GM23338 (cell line): ENCODE results near the gene KLK5. TPM values are rescaled to one million over a fixed set of nuclear protein-coding genes. Genes with fewer than 3 reads are reported as not detected.

ENCODE experiments used
- ATAC-seq: fragments of 200-7000 bp; cut with Tn5 transposase; 3 replicates; pipeline ENCODE4 v1.9.1; 2020
- DNase-seq: peaks from one replicate; pipeline ENCODE4 v3.0.0-alpha.2; 2015; ENCODE audit warnings: low spot score
- H2AFZ ChIP-seq: fragments of 200-600 bp; sonication (generic); 2 replicates; pipeline ENCODE4 v1.8.0; 2016; ENCODE audit warnings: antibody characterized with exemption, mild to moderate bottlenecking, moderate library complexity
- H3F3A ChIP-seq: fragments of 200-600 bp; sonication (generic); replicated peaks from 2 replicates; pipeline ENCODE4 v1.8.0; 2017; ENCODE audit warnings: antibody characterized with exemption, mixed run types, low read depth
- H3K27ac ChIP-seq: fragments of 200-600 bp; sonication (generic); 2 replicates; pipeline ENCODE4 v1.6.1; 2016; ENCODE audit warnings: low read depth
- H3K27me3 ChIP-seq: fragments of 200-600 bp; sonication (generic); 2 replicates; pipeline ENCODE4 v1.8.0; 2016; ENCODE audit warnings: mild to moderate bottlenecking, mixed run types, moderate library complexity; ENCODE audit not compliant: insufficient read depth
- H3K36me3 ChIP-seq: fragments of 200-600 bp; sonication (generic); 2 replicates; pipeline ENCODE4 v1.8.0; 2016; ENCODE audit warnings: mild to moderate bottlenecking; ENCODE audit not compliant: insufficient read depth
- H3K4me1 ChIP-seq: fragments of 200-600 bp; sonication (generic); 2 replicates; pipeline ENCODE4 v1.8.0; 2016; ENCODE audit warnings: mild to moderate bottlenecking, moderate library complexity; ENCODE audit not compliant: insufficient read depth
- H3K4me2 ChIP-seq: fragments of 200-600 bp; sonication (generic); 2 replicates; pipeline ENCODE4 v1.7.1; 2017; ENCODE audit warnings: mixed run types
- H3K4me3 ChIP-seq: fragments of 200-600 bp; sonication (generic); 2 replicates; pipeline ENCODE4 v1.6.1; 2016; ENCODE audit warnings: mixed run types
- H3K79me2 ChIP-seq: fragments of 200-600 bp; sonication (generic); replicated peaks from 2 replicates; pipeline ENCODE4 v1.8.0; 2017; ENCODE audit warnings: mild to moderate bottlenecking; ENCODE audit not compliant: insufficient read depth
- H3K9me2 ChIP-seq: fragments of 200-600 bp; sonication (generic); 2 replicates; pipeline ENCODE4 v1.8.0; 2017; ENCODE audit not compliant: insufficient read depth
- H4K20me1 ChIP-seq: fragments of 200-600 bp; sonication (generic); replicated peaks from 2 replicates; pipeline ENCODE4 v1.8.0; 2017; ENCODE audit warnings: mild to moderate bottlenecking; ENCODE audit not compliant: insufficient read depth
- H3K27ac Mint-ChIP-seq: 2 replicates; pipeline ENCODE4 v1.8.0; 2020; ENCODE audit warnings: inconsistent platforms, mild to moderate bottlenecking, moderate library complexity, mixed read lengths
- H3K27me3 Mint-ChIP-seq: 3 replicates; pipeline ENCODE4 v1.8.0; 2022; ENCODE audit warnings: low read depth, mild to moderate bottlenecking, moderate library complexity, mixed read lengths, inconsistent platforms; ENCODE audit not compliant: insufficient read depth, poor library complexity
- H3K36me3 Mint-ChIP-seq: 3 replicates; pipeline ENCODE4 v1.8.0; 2021; ENCODE audit warnings: low read depth, mild to moderate bottlenecking, inconsistent platforms, moderate library complexity, mixed read lengths
- H3K4me1 Mint-ChIP-seq: 3 replicates; pipeline ENCODE4 v1.8.0; 2020; ENCODE audit warnings: mild to moderate bottlenecking, inconsistent platforms, mixed read lengths
- H3K4me3 Mint-ChIP-seq: 3 replicates; pipeline ENCODE4 v1.8.0; 2021; ENCODE audit warnings: moderate library complexity, mild to moderate bottlenecking, inconsistent platforms, mixed read lengths
- H3K9me3 Mint-ChIP-seq: 3 replicates; pipeline ENCODE4 v1.8.0; 2020; ENCODE audit warnings: moderate library complexity, mild to moderate bottlenecking, inconsistent platforms, mixed read lengths
- CREB1 ChIP-seq: fragments of 250-450 bp; sonication (Bioruptor Pico); IDR thresholded peaks from 2 replicates; pipeline ENCODE4 v1.5.0; 2020; ENCODE audit warnings: low read depth, mild to moderate bottlenecking, moderate library complexity
- EZH2 ChIP-seq: fragments of 200-600 bp; sonication (generic); IDR thresholded peaks from one replicate; pipeline ENCODE4 v1.8.0; 2017; ENCODE audit warnings: antibody characterized with exemption, mild to moderate bottlenecking, low read depth; ENCODE audit not compliant: unreplicated experiment
- EZH2phosphoT487 ChIP-seq: fragments of 200-600 bp; sonication (generic); IDR thresholded peaks from one replicate; pipeline ENCODE4 v1.8.1; 2018; ENCODE audit warnings: antibody characterized with exemption; ENCODE audit not compliant: unreplicated experiment
- JUNB ChIP-seq: IDR thresholded peaks from one replicate; pipeline ENCODE4 v1.6.1; 2016; ENCODE audit warnings: antibody characterized with exemption; ENCODE audit not compliant: unreplicated experiment
- NANOG ChIP-seq: IDR thresholded peaks from 2 replicates; pipeline ENCODE4 v1.6.1; 2016; ENCODE audit warnings: antibody characterized with exemption, borderline replicate concordance
- POLR2AphosphoS5 ChIP-seq: IDR thresholded peaks from 2 replicates; pipeline ENCODE4 v1.6.1; 2016; ENCODE audit warnings: antibody characterized with exemption, low read depth
- REST ChIP-seq: IDR thresholded peaks from one replicate; pipeline ENCODE4 v1.6.1; 2018; ENCODE audit warnings: antibody characterized with exemption; ENCODE audit not compliant: unreplicated experiment
- STAT1 ChIP-seq: IDR thresholded peaks from one replicate; pipeline ENCODE4 v1.6.1; 2016; ENCODE audit warnings: antibody characterized with exemption; ENCODE audit not compliant: unreplicated experiment
- ZNF114 ChIP-seq: fragments of 250-450 bp; sonication (Bioruptor Pico); IDR thresholded peaks from 2 replicates; pipeline ENCODE4 v1.5.0; 2020; ENCODE audit warnings: mild to moderate bottlenecking, moderate library complexity
- ZNF331 ChIP-seq: fragments of 250-450 bp; sonication (Bioruptor Pico); IDR thresholded peaks from 2 replicates; pipeline ENCODE4 v1.5.0; 2020; ENCODE audit warnings: low read depth, mild to moderate bottlenecking, moderate library complexity
- polyA plus RNA-seq: library from polyadenylated mRNA; unstranded; fragments of >200 nt; fragmentation: Nextera tagmentation; extraction: Ambion mirVana; gene quantifications from 2 replicates; pipeline ENCODE4 v1.2.1, GENCODE V29; 2016
- total RNA-seq: library from RNA; depleted of rRNA; stranded (reverse); fragments of >200 nt; shearing (Covaris generic); gene quantifications from 2 replicates; pipeline ENCODE4 v1.2.3, GENCODE V29; 2014
- TF ChIP-seq, protein P1 (sequence below): IDR thresholded peaks from 2 replicates; pipeline ENCODE4 v1.6.1; 2016; ENCODE audit warnings: antibody characterized with exemption
- TF ChIP-seq, protein P2 (sequence below), 2 experiments: fragments of 200-600 bp in 1 of 2; sonication (generic) in 1 of 2; conservative IDR thresholded peaks; 2 replicates each; pipeline versions ENCODE4 v1.5.1 to v1.6.1; 2016 to 2017; ENCODE audit warnings: antibody characterized with exemption in 2 of 2, low read depth in 2 of 2, mild to moderate bottlenecking in 2 of 2, moderate library complexity in 1 of 2
- TF ChIP-seq, protein P3 (sequence below): fragments of 250-450 bp; sonication (Bioruptor Pico); IDR thresholded peaks from 2 replicates; pipeline ENCODE4 v1.5.0; 2020; ENCODE audit warnings: mild to moderate bottlenecking, moderate library complexity

Gene KLK5
- total and polyA plus RNA-seq, 2 experiments from 2014 or later: 0.66 TPM; not detected in 1

- Histone ChIP-seq H3K36me3 (no peaks in the 10 kb centered on the region), H4K20me1 (no peaks in the 10 kb centered on the region), H3K79me2 (no peaks in the 10 kb centered on the region), H3F3A (no peaks in the 10 kb centered on the region), H3K4me1 (no peaks in the 10 kb centered on the region), H3K4me2 (no peak overlapping the region), H3K9me2 (0 out of 2 replicates have a peak, but pooled peaks cover 4% of the 10 kb centered on the region), H3K4me3 (no peak overlapping the region), H3K27me3 (no peaks in the 10 kb centered on the region), H3K27ac (no peak overlapping the region), H2AFZ (no peak overlapping the region)
- Mint-ChIP-seq H3K9me3 (peaks cover 42% of the 10 kb centered on the region), H3K4me1 (no peaks in the 10 kb centered on the region), H3K4me3 (no peak overlapping the region), H3K27ac (no peak overlapping the region), H3K27me3 (peaks cover 4% of the 10 kb centered on the region), H3K36me3 (peaks cover 3% of the 10 kb centered on the region; the same call in 2 of the 3 replicates)
- no peak for ATAC-seq
- TF ChIP-seq ZNF114 (CRISPR knock-in tag): no peak
- no peak for TF ChIP-seq CREB1 (CRISPR knock-in tag)
- TF ChIP-seq STAT1: no peak
- TF ChIP-seq, protein P1, sequence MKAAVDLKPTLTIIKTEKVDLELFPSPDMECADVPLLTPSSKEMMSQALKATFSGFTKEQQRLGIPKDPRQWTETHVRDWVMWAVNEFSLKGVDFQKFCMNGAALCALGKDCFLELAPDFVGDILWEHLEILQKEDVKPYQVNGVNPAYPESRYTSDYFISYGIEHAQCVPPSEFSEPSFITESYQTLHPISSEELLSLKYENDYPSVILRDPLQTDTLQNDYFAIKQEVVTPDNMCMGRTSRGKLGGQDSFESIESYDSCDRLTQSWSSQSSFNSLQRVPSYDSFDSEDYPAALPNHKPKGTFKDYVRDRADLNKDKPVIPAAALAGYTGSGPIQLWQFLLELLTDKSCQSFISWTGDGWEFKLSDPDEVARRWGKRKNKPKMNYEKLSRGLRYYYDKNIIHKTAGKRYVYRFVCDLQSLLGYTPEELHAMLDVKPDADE: no peak
- no peak for TF ChIP-seq ZNF331 (CRISPR knock-in tag)
- TF ChIP-seq, protein P2, sequence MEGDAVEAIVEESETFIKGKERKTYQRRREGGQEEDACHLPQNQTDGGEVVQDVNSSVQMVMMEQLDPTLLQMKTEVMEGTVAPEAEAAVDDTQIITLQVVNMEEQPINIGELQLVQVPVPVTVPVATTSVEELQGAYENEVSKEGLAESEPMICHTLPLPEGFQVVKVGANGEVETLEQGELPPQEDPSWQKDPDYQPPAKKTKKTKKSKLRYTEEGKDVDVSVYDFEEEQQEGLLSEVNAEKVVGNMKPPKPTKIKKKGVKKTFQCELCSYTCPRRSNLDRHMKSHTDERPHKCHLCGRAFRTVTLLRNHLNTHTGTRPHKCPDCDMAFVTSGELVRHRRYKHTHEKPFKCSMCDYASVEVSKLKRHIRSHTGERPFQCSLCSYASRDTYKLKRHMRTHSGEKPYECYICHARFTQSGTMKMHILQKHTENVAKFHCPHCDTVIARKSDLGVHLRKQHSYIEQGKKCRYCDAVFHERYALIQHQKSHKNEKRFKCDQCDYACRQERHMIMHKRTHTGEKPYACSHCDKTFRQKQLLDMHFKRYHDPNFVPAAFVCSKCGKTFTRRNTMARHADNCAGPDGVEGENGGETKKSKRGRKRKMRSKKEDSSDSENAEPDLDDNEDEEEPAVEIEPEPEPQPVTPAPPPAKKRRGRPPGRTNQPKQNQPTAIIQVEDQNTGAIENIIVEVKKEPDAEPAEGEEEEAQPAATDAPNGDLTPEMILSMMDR (conservative IDR thresholded peaks at IDR 0.05; ENCODE audit: low read depth in 2 of 2): no peak
- no peak for TF ChIP-seq EZH2
- TF ChIP-seq EZH2phosphoT487: no peak
- TF ChIP-seq POLR2AphosphoS5: no peak
- no peak for TF ChIP-seq JUNB
- TF ChIP-seq REST: no peak
- no peak for TF ChIP-seq NANOG
- TF ChIP-seq, protein P3, sequence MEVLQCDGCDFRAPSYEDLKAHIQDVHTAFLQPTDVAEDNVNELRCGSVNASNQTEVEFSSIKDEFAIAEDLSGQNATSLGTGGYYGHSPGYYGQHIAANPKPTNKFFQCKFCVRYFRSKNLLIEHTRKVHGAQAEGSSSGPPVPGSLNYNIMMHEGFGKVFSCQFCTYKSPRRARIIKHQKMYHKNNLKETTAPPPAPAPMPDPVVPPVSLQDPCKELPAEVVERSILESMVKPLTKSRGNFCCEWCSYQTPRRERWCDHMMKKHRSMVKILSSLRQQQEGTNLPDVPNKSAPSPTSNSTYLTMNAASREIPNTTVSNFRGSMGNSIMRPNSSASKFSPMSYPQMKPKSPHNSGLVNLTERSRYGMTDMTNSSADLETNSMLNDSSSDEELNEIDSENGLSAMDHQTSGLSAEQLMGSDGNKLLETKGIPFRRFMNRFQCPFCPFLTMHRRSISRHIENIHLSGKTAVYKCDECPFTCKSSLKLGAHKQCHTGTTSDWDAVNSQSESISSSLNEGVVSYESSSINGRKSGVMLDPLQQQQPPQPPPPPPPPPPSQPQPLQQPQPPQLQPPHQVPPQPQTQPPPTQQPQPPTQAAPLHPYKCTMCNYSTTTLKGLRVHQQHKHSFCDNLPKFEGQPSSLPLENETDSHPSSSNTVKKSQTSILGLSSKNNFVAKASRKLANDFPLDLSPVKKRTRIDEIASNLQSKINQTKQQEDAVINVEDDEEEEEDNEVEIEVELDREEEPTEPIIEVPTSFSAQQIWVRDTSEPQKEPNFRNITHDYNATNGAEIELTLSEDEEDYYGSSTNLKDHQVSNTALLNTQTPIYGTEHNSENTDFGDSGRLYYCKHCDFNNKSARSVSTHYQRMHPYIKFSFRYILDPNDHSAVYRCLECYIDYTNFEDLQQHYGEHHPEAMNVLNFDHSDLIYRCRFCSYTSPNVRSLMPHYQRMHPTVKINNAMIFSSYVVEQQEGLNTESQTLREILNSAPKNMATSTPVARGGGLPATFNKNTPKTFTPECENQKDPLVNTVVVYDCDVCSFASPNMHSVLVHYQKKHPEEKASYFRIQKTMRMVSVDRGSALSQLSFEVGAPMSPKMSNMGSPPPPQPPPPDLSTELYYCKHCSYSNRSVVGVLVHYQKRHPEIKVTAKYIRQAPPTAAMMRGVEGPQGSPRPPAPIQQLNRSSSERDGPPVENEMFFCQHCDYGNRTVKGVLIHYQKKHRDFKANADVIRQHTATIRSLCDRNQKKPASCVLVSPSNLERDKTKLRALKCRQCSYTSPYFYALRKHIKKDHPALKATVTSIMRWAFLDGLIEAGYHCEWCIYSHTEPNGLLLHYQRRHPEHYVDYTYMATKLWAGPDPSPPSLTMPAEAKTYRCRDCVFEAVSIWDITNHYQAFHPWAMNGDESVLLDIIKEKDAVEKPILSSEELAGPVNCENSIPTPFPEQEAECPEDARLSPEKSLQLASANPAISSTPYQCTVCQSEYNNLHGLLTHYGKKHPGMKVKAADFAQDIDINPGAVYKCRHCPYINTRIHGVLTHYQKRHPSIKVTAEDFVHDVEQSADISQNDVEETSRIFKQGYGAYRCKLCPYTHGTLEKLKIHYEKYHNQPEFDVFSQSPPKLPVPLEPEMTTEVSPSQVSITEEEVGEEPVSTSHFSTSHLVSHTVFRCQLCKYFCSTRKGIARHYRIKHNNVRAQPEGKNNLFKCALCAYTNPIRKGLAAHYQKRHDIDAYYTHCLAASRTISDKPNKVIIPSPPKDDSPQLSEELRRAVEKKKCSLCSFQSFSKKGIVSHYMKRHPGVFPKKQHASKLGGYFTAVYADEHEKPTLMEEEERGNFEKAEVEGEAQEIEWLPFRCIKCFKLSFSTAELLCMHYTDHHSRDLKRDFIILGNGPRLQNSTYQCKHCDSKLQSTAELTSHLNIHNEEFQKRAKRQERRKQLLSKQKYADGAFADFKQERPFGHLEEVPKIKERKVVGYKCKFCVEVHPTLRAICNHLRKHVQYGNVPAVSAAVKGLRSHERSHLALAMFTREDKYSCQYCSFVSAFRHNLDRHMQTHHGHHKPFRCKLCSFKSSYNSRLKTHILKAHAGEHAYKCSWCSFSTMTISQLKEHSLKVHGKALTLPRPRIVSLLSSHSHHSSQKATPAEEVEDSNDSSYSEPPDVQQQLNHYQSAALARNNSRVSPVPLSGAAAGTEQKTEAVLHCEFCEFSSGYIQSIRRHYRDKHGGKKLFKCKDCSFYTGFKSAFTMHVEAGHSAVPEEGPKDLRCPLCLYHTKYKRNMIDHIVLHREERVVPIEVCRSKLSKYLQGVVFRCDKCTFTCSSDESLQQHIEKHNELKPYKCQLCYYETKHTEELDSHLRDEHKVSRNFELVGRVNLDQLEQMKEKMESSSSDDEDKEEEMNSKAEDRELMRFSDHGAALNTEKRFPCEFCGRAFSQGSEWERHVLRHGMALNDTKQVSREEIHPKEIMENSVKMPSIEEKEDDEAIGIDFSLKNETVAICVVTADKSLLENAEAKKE: no peak
- DNase-seq: no peak
These were observed 8.0 kb downstream of the KLK5 start for GRCh38 chr19:50944795-50945194.
